Neuronal stem cell (in vitro differentiated cells): ENCODE data around the gene SDC3.
"Not testable (repeated sequence)": the region's sequence is repeated elsewhere in the genome, so short reads cannot be mapped to it uniquely, and the experiment has no call there.

Source experiments
- DNase-seq: peaks from one replicate; pipeline ENCODE4 v3.0.0-alpha.2; 2013; ENCODE audit warnings: low spot score
- H2AFZ ChIP-seq: one replicate; pipeline ENCODE4 v1.6.1; 2013; ENCODE audit warnings: mild to moderate bottlenecking, low read length, inconsistent platforms
- H2AK5ac ChIP-seq: 2 replicates; pipeline ENCODE4 v1.6.1; 2013; ENCODE audit warnings: low read depth, mild to moderate bottlenecking, inconsistent platforms, low read length, moderate library complexity, mixed read lengths
- H2BK120ac ChIP-seq: 2 replicates; pipeline ENCODE4 v1.6.1; 2013; ENCODE audit warnings: low read depth, mild to moderate bottlenecking, inconsistent platforms, low read length, moderate library complexity, mixed read lengths
- H2BK12ac ChIP-seq: one replicate; pipeline ENCODE4 v1.6.1; 2013; ENCODE audit warnings: low read length, inconsistent platforms
- H2BK15ac ChIP-seq: 2 replicates; pipeline ENCODE4 v1.6.1; 2013; ENCODE audit warnings: mild to moderate bottlenecking, low read length, inconsistent platforms, mixed read lengths
- H2BK5ac ChIP-seq: one replicate; pipeline ENCODE4 v1.6.1; 2013; ENCODE audit warnings: inconsistent platforms, mild to moderate bottlenecking, low read length, moderate library complexity
- H3K14ac ChIP-seq: one replicate; pipeline ENCODE4 v1.6.1; 2013; ENCODE audit warnings: low read length, inconsistent platforms
- H3K18ac ChIP-seq: 2 replicates; pipeline ENCODE4 v1.6.1; 2013; ENCODE audit warnings: low read length, inconsistent platforms
- H3K23ac ChIP-seq: 2 replicates; pipeline ENCODE4 v1.6.1; 2013; ENCODE audit warnings: low read depth, mild to moderate bottlenecking, mixed read lengths, low read length, inconsistent platforms; ENCODE audit not compliant: poor library complexity
- H3K27ac ChIP-seq: replicated peaks from 3 replicates; pipeline ENCODE4 v1.5.1; 2013; ENCODE audit warnings: low read length, inconsistent platforms
- H3K27me3 ChIP-seq, 3 experiments: 2 replicates each; pipeline ENCODE4 v1.6.1; 2013; ENCODE audit warnings: low read length in 3 of 3, mild to moderate bottlenecking in 2 of 3, inconsistent platforms in 1 of 3, low read depth in 1 of 3, mixed read lengths in 1 of 3, moderate library complexity in 1 of 3; ENCODE audit not compliant: control insufficient read depth in 3 of 3, insufficient read depth in 3 of 3
- H3K36me3 ChIP-seq, 2 donors: replicated peaks in 1 of 2; 2 replicates each; pipeline ENCODE4 v1.6.1; 2013; ENCODE audit warnings: low read length in 2 of 2; ENCODE audit not compliant: control insufficient read depth in 2 of 2, insufficient read depth in 2 of 2
- H3K4ac ChIP-seq: 2 replicates; pipeline ENCODE4 v1.6.1; 2013; ENCODE audit warnings: inconsistent platforms, mild to moderate bottlenecking, low read length, moderate library complexity
- H3K4me1 ChIP-seq, 2 donors: 1 replicate in 1 of 2; 2 replicates in 1 of 2; pipeline ENCODE4 v1.6.1; 2013; ENCODE audit warnings: low read length in 2 of 2, low read depth in 1 of 2; ENCODE audit not compliant: control insufficient read depth in 2 of 2, insufficient read depth in 1 of 2
- H3K4me2 ChIP-seq: one replicate; pipeline ENCODE4 v1.6.1; 2013; ENCODE audit warnings: mild to moderate bottlenecking, low read length, inconsistent platforms; ENCODE audit not compliant: insufficient read depth, poor library complexity, severe bottlenecking
- H3K4me3 ChIP-seq, 2 donors: 2 replicates each; pipeline ENCODE4 v1.5.1; 2013; ENCODE audit warnings: low read length in 2 of 2, mild to moderate bottlenecking in 2 of 2, inconsistent platforms in 1 of 2, moderate library complexity in 1 of 2
- H3K79me1 ChIP-seq: one replicate; pipeline ENCODE4 v1.6.1; 2013; ENCODE audit warnings: low read depth, mild to moderate bottlenecking, inconsistent platforms, low read length, moderate library complexity
- H3K9ac ChIP-seq: one replicate; pipeline ENCODE4 v1.6.1; 2013; ENCODE audit warnings: mild to moderate bottlenecking, low read depth, low read length, inconsistent platforms; ENCODE audit not compliant: poor library complexity
- H3K9me3 ChIP-seq, 2 donors: replicated peaks in 1 of 2; 2 replicates each; pipeline versions ENCODE3 to v1.6.1; 2013; ENCODE audit warnings: low read length in 2 of 2, mild to moderate bottlenecking in 2 of 2, inconsistent platforms in 1 of 2, low read depth in 1 of 2, mixed read lengths in 1 of 2, moderate library complexity in 1 of 2; ENCODE audit not compliant: control insufficient read depth in 2 of 2, insufficient read depth in 1 of 2
- H4K8ac ChIP-seq: one replicate; pipeline ENCODE4 v1.6.1; 2013; ENCODE audit warnings: low read depth, mild to moderate bottlenecking, inconsistent platforms, low read length, moderate library complexity
- H4K91ac ChIP-seq: one replicate; pipeline ENCODE4 v1.6.1; 2013; ENCODE audit warnings: low read length, low read depth, mild to moderate bottlenecking, inconsistent platforms; ENCODE audit not compliant: poor library complexity
- WGBS, 2 donors: extraction: QIAGEN DNeasy Blood & Tissue Kit; methylation state at CpG; one replicate each; pipeline ENCODE4 v1.1.7; 2013; ENCODE audit warnings: missing lambda C conversion rate in 2 of 2, mixed read lengths in 1 of 2; ENCODE audit not compliant: insufficient read length in 2 of 2, insufficient replicate concordance in 1 of 2; ENCODE audit errors: extremely low coverage in 2 of 2; 5-methylcytosine and 5-hydroxymethylcytosine counted together

Gene SDC3

GRCh38 chr1:30868057-30868456 is 40.5 kb downstream of the SDC3 start:
- not testable (repeated sequence) for H4K8ac ChIP-seq, H3K23ac ChIP-seq, H2BK5ac ChIP-seq, H3K27ac ChIP-seq, H3K4ac ChIP-seq, H3K4me3 ChIP-seq, H2BK120ac ChIP-seq, H3K79me1 ChIP-seq, H2BK15ac ChIP-seq, H3K9ac ChIP-seq, H2BK12ac ChIP-seq, H4K91ac ChIP-seq, H3K4me1 ChIP-seq, H3K18ac ChIP-seq, H3K27me3 ChIP-seq, H3K4me2 ChIP-seq, H3K14ac ChIP-seq, H2AK5ac ChIP-seq, H2AFZ ChIP-seq, DNase-seq
- Histone ChIP-seq H3K9me3 (peaks cover 0 to 17% of the 10 kb centered on the region in 2 donors), H3K36me3 (peaks cover 15 to 27% of the 10 kb centered on the region in 2 donors)
- whole genome bisulfite sequencing, 2 donors = no CpG with 5 or more reads among the region's 4 CpGs

- WGBS, 2 donors = no CpG with 5 or more reads among the region's 4 CpGs
- Histone ChIP-seq H2BK15ac (no peak overlapping the region), H3K4me2 (no peak overlapping the region), H3K23ac (no peak overlapping the region), H2BK12ac (no peak overlapping the region), H3K4ac (no peak overlapping the region), H3K18ac (no peak overlapping the region), H3K27me3 (no peaks in the 10 kb centered on the region), H3K9me3 (peaks cover 0 to 12% of the 10 kb centered on the region in 2 donors), H3K79me1 (no peaks in the 10 kb centered on the region), H3K4me3 (no peak overlapping the region), H4K8ac (no peak overlapping the region), H2BK5ac (no peak overlapping the region), H4K91ac (no peak overlapping the region), H2AFZ (no peak overlapping the region), H3K27ac (no peak overlapping the region), H3K36me3 (peaks cover 10 to 22% of the 10 kb centered on the region in 2 donors), H3K14ac (no peak overlapping the region), H3K4me1 (peaks cover 9% of the 10 kb centered on the region in 2 donors), H3K9ac (no peak overlapping the region), H2BK120ac (no peak overlapping the region), H2AK5ac (no peak overlapping the region)
- DNase-seq = no peak
Observed at GRCh38 chr1:30867537-30867936, 41.0 kb downstream of the SDC3 start.

GRCh38 chr1:30866594-30866993 is 42.0 kb downstream of the SDC3 start:
- whole genome bisulfite sequencing, 2 donors = no CpG with 5 or more reads among the region's 3 CpGs
- Histone ChIP-seq H3K27ac (no peak overlapping the region), H3K14ac (no peak overlapping the region)

GRCh38 chr1:30864681-30865080 is 43.9 kb downstream of the SDC3 start:
- Histone ChIP-seq H2AFZ (no peak overlapping the region), H3K23ac (no peak overlapping the region), H3K14ac (no peak overlapping the region), H3K27ac (no peak overlapping the region), H4K91ac (no peak overlapping the region), H3K9ac (no peak overlapping the region), H3K4me3 (no peak overlapping the region), H3K4ac (no peak overlapping the region), H3K9me3 (no peaks in the 10 kb centered on the region), H3K18ac (no peak overlapping the region), H4K8ac (peak overlapping the region; percentile 72), H2BK12ac (no peak overlapping the region), H2BK5ac (no peak overlapping the region), H3K36me3 (peaks cover 0 to 2% of the 10 kb centered on the region in 2 donors), H3K79me1 (no peaks in the 10 kb centered on the region), H3K4me2 (no peak overlapping the region), H3K27me3 (no peaks in the 10 kb centered on the region), H2BK15ac (no peak overlapping the region), H3K4me1 (peaks cover 9% of the 10 kb centered on the region in 2 donors), H2AK5ac (no peak overlapping the region), H2BK120ac (no peak overlapping the region)
- WGBS, 2 donors = no CpG with 5 or more reads among the region's 7 CpGs
- no peak for DNase-seq

More at GRCh38 chr1:30866594-30866993, 42.0 kb downstream of the SDC3 start:
- H3K79me1 ChIP-seq = no peaks in the 10 kb centered on the region
- H3K9ac ChIP-seq = no peak overlapping the region
- peaks cover 2 to 12% of the 10 kb centered on the region in 2 donors for H3K36me3 ChIP-seq
- no peak overlapping the region for H3K4me2 ChIP-seq
- H3K23ac ChIP-seq = no peak overlapping the region
- H3K18ac ChIP-seq = no peak overlapping the region
- no peak overlapping the region for H2BK5ac ChIP-seq
- DNase-seq = no peak
- no peak overlapping the region for H4K8ac ChIP-seq
- peaks cover 9% of the 10 kb centered on the region in 2 donors for H3K4me1 ChIP-seq
- no peak overlapping the region for H2AK5ac ChIP-seq
- H2BK120ac ChIP-seq = no peak overlapping the region
- no peak overlapping the region for H2BK12ac ChIP-seq
- peaks cover 0 to 2% of the 10 kb centered on the region in 2 donors for H3K9me3 ChIP-seq
- no peak overlapping the region for H2BK15ac ChIP-seq
- H2AFZ ChIP-seq = no peak overlapping the region
- no peaks in the 10 kb centered on the region for H3K27me3 ChIP-seq
- H3K4ac ChIP-seq = no peak overlapping the region
- no peak overlapping the region for H4K91ac ChIP-seq
- no peak overlapping the region for H3K4me3 ChIP-seq
